Measurements from ENCODE around the gene BCAS3.
A peak's percentile ranks its signal among the peaks of the same experiment; 100 is the strongest.

BCAS3 gene

GRCh38 chr17:61335845-61336655 is 658.4 kb downstream of the BCAS3 start:
- H3K4me1 ChIP-seq (ENCODE audit: control insufficient read depth in 1 of 2, insufficient read depth in 2 of 2, low read length in 2 of 2), result no peaks in the 10 kb centered on the region
- H4K8ac ChIP-seq (ENCODE audit: low read depth, low read length), result no peak overlapping the region
- no peak overlapping the region for H3K4ac ChIP-seq (ENCODE audit: low read depth, low read length)
- H3K36me3 ChIP-seq (ENCODE audit: control insufficient read depth in 1 of 2, insufficient read depth in 2 of 2, low read length in 2 of 2), result no peaks in the 10 kb centered on the region
- no peak overlapping the region for H2AK5ac ChIP-seq (ENCODE audit: low read length)
- no peak for DNase-seq
- H2BK120ac ChIP-seq (ENCODE audit: insufficient read depth, low read length, poor library complexity), result no peak overlapping the region
- H3K27me3 ChIP-seq (ENCODE audit: insufficient read depth, low read length), result no peaks in the 10 kb centered on the region
- no peak overlapping the region for H3K23ac ChIP-seq (ENCODE audit: low read length)
- no peaks in the 10 kb centered on the region for H3K79me2 ChIP-seq (ENCODE audit: control insufficient read depth, insufficient read depth, low read length, poor library complexity)
- H3K9me3 ChIP-seq (ENCODE audit: insufficient read depth, low read depth, low read length), result no peaks in the 10 kb centered on the region
- H3K4me3 ChIP-seq (ENCODE audit: low read depth, low read length), result no peak overlapping the region
- no peak overlapping the region for H3K4me2 ChIP-seq (ENCODE audit: low read length)
- no peak overlapping the region for H4K12ac ChIP-seq (ENCODE audit: low read depth, low read length)
- H2BK12ac ChIP-seq (ENCODE audit: low read length), result no peak overlapping the region
- H3K79me1 ChIP-seq (ENCODE audit: low read length), result no peaks in the 10 kb centered on the region
- H3K18ac ChIP-seq (ENCODE audit: low read length), result no peak overlapping the region
- no peak overlapping the region for H4K91ac ChIP-seq (ENCODE audit: low read depth, low read length)
- H2BK5ac ChIP-seq (ENCODE audit: low read depth, low read length, poor library complexity), result no peak overlapping the region
- no peak overlapping the region for H2AFZ ChIP-seq (ENCODE audit: insufficient read depth, low read length, poor library complexity)
- no peak overlapping the region for H3K14ac ChIP-seq (ENCODE audit: low read length)
- no peak overlapping the region for H3K27ac ChIP-seq (ENCODE audit: low read depth, low read length)
- no CpG with 5 or more reads among the region's 16 CpGs for WGBS (ENCODE audit: extremely low coverage, insufficient coverage, insufficient read length)
- H3K9ac ChIP-seq (ENCODE audit: low read length), result no peak overlapping the region

GRCh38 chr17:61337290-61337689 is 659.6 kb downstream of the BCAS3 start:
- Histone ChIP-seq H3K4me3 (ENCODE audit: low read depth, low read length) (no peak overlapping the region), H3K23ac (ENCODE audit: low read length) (no peak overlapping the region), H3K18ac (ENCODE audit: low read length) (no peak overlapping the region), H2AK5ac (ENCODE audit: low read length) (no peak overlapping the region), H3K4me2 (ENCODE audit: low read length) (no peak overlapping the region), H3K27ac (ENCODE audit: low read depth, low read length) (no peak overlapping the region), H3K79me2 (ENCODE audit: control insufficient read depth, insufficient read depth, low read length, poor library complexity) (no peaks in the 10 kb centered on the region), H3K14ac (ENCODE audit: low read length) (no peak overlapping the region), H3K27me3 (ENCODE audit: insufficient read depth, low read length) (no peaks in the 10 kb centered on the region), H2BK120ac (ENCODE audit: insufficient read depth, low read length, poor library complexity) (no peak overlapping the region), H3K79me1 (ENCODE audit: low read length) (no peaks in the 10 kb centered on the region), H4K91ac (ENCODE audit: low read depth, low read length) (no peak overlapping the region), H3K4ac (ENCODE audit: low read depth, low read length) (no peak overlapping the region), H2BK5ac (ENCODE audit: low read depth, low read length, poor library complexity) (no peak overlapping the region), H2BK12ac (ENCODE audit: low read length) (no peak overlapping the region), H4K8ac (ENCODE audit: low read depth, low read length) (no peak overlapping the region), H4K12ac (ENCODE audit: low read depth, low read length) (no peak overlapping the region), H3K4me1 (ENCODE audit: control insufficient read depth in 1 of 2, insufficient read depth in 2 of 2, low read length in 2 of 2) (no peaks in the 10 kb centered on the region), H2AFZ (ENCODE audit: insufficient read depth, low read length, poor library complexity) (no peak overlapping the region), H3K9ac (ENCODE audit: low read length) (no peak overlapping the region), H3K9me3 (ENCODE audit: insufficient read depth, low read depth, low read length) (no peaks in the 10 kb centered on the region), H3K36me3 (ENCODE audit: control insufficient read depth in 1 of 2, insufficient read depth in 2 of 2, low read length in 2 of 2) (no peaks in the 10 kb centered on the region)
- DNase-seq, result no peak
- WGBS (ENCODE audit: extremely low coverage, insufficient coverage, insufficient read length), result no CpG with 5 or more reads among the region's 6 CpGs

GRCh38 chr17:61338000-61338798 is 660.5 kb downstream of the BCAS3 start:
- Histone ChIP-seq H3K4me2 (ENCODE audit: low read length) (no peak overlapping the region), H3K4me1 (ENCODE audit: control insufficient read depth in 1 of 2, insufficient read depth in 2 of 2, low read length in 2 of 2) (no peaks in the 10 kb centered on the region), H3K36me3 (ENCODE audit: control insufficient read depth in 1 of 2, insufficient read depth in 2 of 2, low read length in 2 of 2) (no peaks in the 10 kb centered on the region), H3K27ac (ENCODE audit: low read depth, low read length) (no peak overlapping the region), H3K23ac (ENCODE audit: low read length) (no peak overlapping the region), H3K79me1 (ENCODE audit: low read length) (no peaks in the 10 kb centered on the region), H3K18ac (ENCODE audit: low read length) (no peak overlapping the region), H2AK5ac (ENCODE audit: low read length) (no peak overlapping the region), H2AFZ (ENCODE audit: insufficient read depth, low read length, poor library complexity) (no peak overlapping the region), H3K27me3 (ENCODE audit: insufficient read depth, low read length) (no peaks in the 10 kb centered on the region), H2BK12ac (ENCODE audit: low read length) (no peak overlapping the region), H4K12ac (ENCODE audit: low read depth, low read length) (no peak overlapping the region), H4K8ac (ENCODE audit: low read depth, low read length) (no peak overlapping the region), H3K14ac (ENCODE audit: low read length) (no peak overlapping the region), H3K4me3 (ENCODE audit: low read depth, low read length) (no peak overlapping the region), H3K4ac (ENCODE audit: low read depth, low read length) (no peak overlapping the region), H3K79me2 (ENCODE audit: control insufficient read depth, insufficient read depth, low read length, poor library complexity) (no peaks in the 10 kb centered on the region), H2BK5ac (ENCODE audit: low read depth, low read length, poor library complexity) (no peak overlapping the region), H4K91ac (ENCODE audit: low read depth, low read length) (no peak overlapping the region), H2BK120ac (ENCODE audit: insufficient read depth, low read length, poor library complexity) (no peak overlapping the region), H3K9ac (ENCODE audit: low read length) (no peak overlapping the region), H3K9me3 (ENCODE audit: insufficient read depth, low read depth, low read length) (no peaks in the 10 kb centered on the region)
- peak in 1 of 2 donors; percentile 29 for DNase-seq
- no CpG with 5 or more reads among the region's 12 CpGs for WGBS (ENCODE audit: extremely low coverage, insufficient coverage, insufficient read length)

- no peaks in the 10 kb centered on the region for H3K79me1 ChIP-seq (ENCODE audit: low read length)
- H4K91ac ChIP-seq (ENCODE audit: low read depth, low read length), result no peak overlapping the region
- no peak overlapping the region for H2AK5ac ChIP-seq (ENCODE audit: low read length)
- H3K9ac ChIP-seq (ENCODE audit: low read length), result no peak overlapping the region
- no CpG with 5 or more reads among the region's 5 CpGs for WGBS (ENCODE audit: extremely low coverage, insufficient coverage, insufficient read length)
- no peaks in the 10 kb centered on the region for H3K27me3 ChIP-seq (ENCODE audit: insufficient read depth, low read length)
- no peak overlapping the region for H4K8ac ChIP-seq (ENCODE audit: low read depth, low read length)
- no peaks in the 10 kb centered on the region for H3K36me3 ChIP-seq (ENCODE audit: control insufficient read depth in 1 of 2, insufficient read depth in 2 of 2, low read length in 2 of 2)
- no peak overlapping the region for H2AFZ ChIP-seq (ENCODE audit: insufficient read depth, low read length, poor library complexity)
- no peak overlapping the region for H2BK120ac ChIP-seq (ENCODE audit: insufficient read depth, low read length, poor library complexity)
- H3K14ac ChIP-seq (ENCODE audit: low read length), result no peak overlapping the region
- H3K79me2 ChIP-seq (ENCODE audit: control insufficient read depth, insufficient read depth, low read length, poor library complexity), result no peaks in the 10 kb centered on the region
- no peaks in the 10 kb centered on the region for H3K9me3 ChIP-seq (ENCODE audit: insufficient read depth, low read depth, low read length)
- H3K4ac ChIP-seq (ENCODE audit: low read depth, low read length), result no peak overlapping the region
- no peak overlapping the region for H3K4me3 ChIP-seq (ENCODE audit: low read depth, low read length)
- no peak overlapping the region for H4K12ac ChIP-seq (ENCODE audit: low read depth, low read length)
- H3K18ac ChIP-seq (ENCODE audit: low read length), result no peak overlapping the region
- no peak for DNase-seq
- H3K4me2 ChIP-seq (ENCODE audit: low read length), result no peak overlapping the region
- H2BK5ac ChIP-seq (ENCODE audit: low read depth, low read length, poor library complexity), result no peak overlapping the region
- H3K4me1 ChIP-seq (ENCODE audit: control insufficient read depth in 1 of 2, insufficient read depth in 2 of 2, low read length in 2 of 2), result no peaks in the 10 kb centered on the region
- H3K23ac ChIP-seq (ENCODE audit: low read length), result no peak overlapping the region
- H2BK12ac ChIP-seq (ENCODE audit: low read length), result no peak overlapping the region
- no peak overlapping the region for H3K27ac ChIP-seq (ENCODE audit: low read depth, low read length)
Measured at GRCh38 chr17:61338874-61339478, 661.3 kb downstream of the BCAS3 start.
